ENCODE results near the gene RALA.

GRCh38 chr7:39650676-39651075 lies 27.3 kb downstream of the RALA start:
- TF ChIP-seq CTCF (IDR thresholded peaks at IDR 0.05), result no peak
- no peak for TF ChIP-seq POLR2A (IDR thresholded peaks at IDR 0.05)

Measured in thyroid gland (tissue), 4 donors.